ENCODE data around the gene SORL1. TPM values are rescaled to one million over a fixed set of nuclear protein-coding genes. Genes with fewer than 3 reads are reported as not detected.

SORL1 gene
- total and polyA plus RNA-seq, 3 donors from 2014 or later = 14.7 to 30.0 (median 21.8) TPM

DNA sequence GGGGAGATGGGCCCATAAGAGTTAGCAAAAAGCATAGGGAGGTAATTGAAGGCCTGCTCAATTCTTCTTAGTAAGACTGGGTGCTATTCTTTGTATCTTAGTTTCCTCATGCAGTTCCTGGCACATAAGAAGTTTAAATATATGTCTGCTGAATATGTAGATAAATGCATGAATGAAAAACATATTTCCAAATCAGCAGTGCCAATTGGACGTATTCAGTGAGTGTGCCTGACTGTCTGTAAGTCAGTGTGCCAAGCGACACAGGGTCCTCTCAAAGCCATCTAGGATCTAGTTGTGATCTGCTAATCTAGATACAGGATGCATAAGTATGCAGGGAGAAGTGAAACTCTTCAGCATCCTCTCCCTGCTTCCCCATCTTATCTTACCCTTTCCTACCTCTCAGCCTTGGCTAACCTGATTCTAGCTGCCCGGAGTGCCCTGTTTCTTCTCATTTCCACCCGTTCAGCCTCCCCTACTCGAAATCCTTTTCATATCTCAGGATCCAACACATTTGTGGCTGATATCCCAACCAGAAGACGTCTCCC, 91.8 kb downstream of the SORL1 start:
- H3K27ac ChIP-seq = no peak overlapping the region
- 79 to 95% methylated on average over 6 of the region's 6 CpGs for WGBS, 2 donors
- no peak for TF ChIP-seq CTCF (IDR thresholded peaks at IDR 0.05)
- TF ChIP-seq POLR2A (IDR thresholded peaks at IDR 0.05) = no peak

GRCh38 chr11:121544956-121545355, 92.8 kb downstream of the SORL1 start:
- H3K27me3 ChIP-seq = no peaks in the 10 kb centered on the region
- no peak for DNase-seq
- intact Hi-C loops (cut with DNase I; ENCODE audit: low total_unique reads) = no loop called here
- H3K4me3 ChIP-seq = no peak overlapping the region
- TF ChIP-seq POLR2A (IDR thresholded peaks at IDR 0.05) (no peak), CTCF (IDR thresholded peaks at IDR 0.05) (no peak)
- WGBS, 2 donors = 93 to 95% methylated on average over 7 of the region's 7 CpGs
- no peaks in the 10 kb centered on the region for H3K36me3 ChIP-seq (ENCODE audit: low read depth, missing control alignments)
- H3K27ac ChIP-seq = no peak overlapping the region
- H3K4me1 ChIP-seq = no peaks in the 10 kb centered on the region
- H3K9me3 ChIP-seq = no peaks in the 10 kb centered on the region

More for the DNA sequence above, 91.8 kb downstream of the SORL1 start:
- no peak for DNase-seq
- Histone ChIP-seq H3K9me3 (no peaks in the 10 kb centered on the region), H3K27me3 (no peaks in the 10 kb centered on the region), H3K4me1 (no peaks in the 10 kb centered on the region), H3K4me3 (no peak overlapping the region), H3K36me3 (ENCODE audit: low read depth, missing control alignments) (no peaks in the 10 kb centered on the region)
- intact Hi-C loops (cut with DNase I; ENCODE audit: low total_unique reads) = no loop called here

GRCh38 chr11:121547574-121547973, 95.5 kb downstream of the SORL1 start:
- no peak for DNase-seq
- H3K27me3 ChIP-seq = no peaks in the 10 kb centered on the region

DNA sequence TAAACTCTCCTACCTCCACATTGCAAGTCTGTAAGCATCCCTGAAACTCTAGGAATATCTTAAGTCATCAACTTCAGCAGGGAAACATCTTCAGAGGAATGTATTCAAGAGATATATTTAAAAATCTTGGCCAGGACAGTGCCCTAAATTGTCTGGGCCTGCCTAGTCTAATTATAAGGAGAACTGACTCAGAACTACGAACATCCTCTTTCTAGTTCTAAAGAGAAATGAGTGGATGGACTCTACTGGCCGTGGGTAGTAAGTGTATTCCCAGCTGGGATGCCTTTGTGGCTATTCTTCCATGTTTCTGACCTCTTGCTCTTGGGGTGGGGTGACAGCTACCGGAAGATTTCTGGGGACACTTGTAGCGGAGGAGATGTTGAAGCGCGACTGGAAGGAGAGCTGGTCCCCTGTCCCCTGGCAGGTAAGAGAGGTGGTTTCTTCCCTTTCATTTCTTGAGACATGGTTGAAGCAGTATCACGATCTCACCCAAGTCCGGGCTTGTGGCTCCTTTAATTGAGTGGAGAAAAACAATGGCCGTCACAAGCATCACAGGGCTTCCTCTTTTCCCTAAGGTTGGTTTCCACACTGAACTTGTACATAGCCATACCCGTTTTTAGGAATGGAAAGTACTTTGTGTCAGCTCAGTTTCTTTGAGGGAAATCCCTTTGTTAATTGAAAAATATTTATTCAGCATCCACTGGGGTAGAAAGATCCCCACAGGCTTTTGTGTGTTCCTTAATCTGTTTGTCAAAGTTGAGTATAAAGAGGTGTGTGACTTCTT, 98.3 kb downstream of the SORL1 start:
- TF ChIP-seq POLR2A (IDR thresholded peaks at IDR 0.05) = no peak
- TF ChIP-seq CTCF (IDR thresholded peaks at IDR 0.05) = no peak
- 89 to 90% methylated on average over 10 of the region's 10 CpGs for WGBS, 2 donors
- Histone ChIP-seq H3K9me3 (no peaks in the 10 kb centered on the region), H3K36me3 (ENCODE audit: low read depth, missing control alignments) (no peaks in the 10 kb centered on the region), H3K27ac (no peak overlapping the region), H3K4me1 (no peaks in the 10 kb centered on the region), H3K27me3 (no peaks in the 10 kb centered on the region), H3K4me3 (no peak overlapping the region)
- DNase-seq = no peak
- intact Hi-C loops (cut with DNase I; ENCODE audit: low total_unique reads) = no loop called here

More at GRCh38 chr11:121547574-121547973, 95.5 kb downstream of the SORL1 start:
- no peak overlapping the region for H3K27ac ChIP-seq
- H3K4me1 ChIP-seq = no peaks in the 10 kb centered on the region
- H3K36me3 ChIP-seq (ENCODE audit: low read depth, missing control alignments) = no peaks in the 10 kb centered on the region
- H3K4me3 ChIP-seq = no peak overlapping the region
- intact Hi-C loops (cut with DNase I; ENCODE audit: low total_unique reads) = no loop called here
- H3K9me3 ChIP-seq = no peaks in the 10 kb centered on the region
- TF ChIP-seq CTCF (IDR thresholded peaks at IDR 0.05) = no peak
- TF ChIP-seq POLR2A (IDR thresholded peaks at IDR 0.05) = no peak
- WGBS, 2 donors = 92 to 96% methylated on average over 3 of the region's 3 CpGs

Data from testis (tissue), 3 donors.